Measurements from ENCODE around the gene RICTOR.

DNA sequence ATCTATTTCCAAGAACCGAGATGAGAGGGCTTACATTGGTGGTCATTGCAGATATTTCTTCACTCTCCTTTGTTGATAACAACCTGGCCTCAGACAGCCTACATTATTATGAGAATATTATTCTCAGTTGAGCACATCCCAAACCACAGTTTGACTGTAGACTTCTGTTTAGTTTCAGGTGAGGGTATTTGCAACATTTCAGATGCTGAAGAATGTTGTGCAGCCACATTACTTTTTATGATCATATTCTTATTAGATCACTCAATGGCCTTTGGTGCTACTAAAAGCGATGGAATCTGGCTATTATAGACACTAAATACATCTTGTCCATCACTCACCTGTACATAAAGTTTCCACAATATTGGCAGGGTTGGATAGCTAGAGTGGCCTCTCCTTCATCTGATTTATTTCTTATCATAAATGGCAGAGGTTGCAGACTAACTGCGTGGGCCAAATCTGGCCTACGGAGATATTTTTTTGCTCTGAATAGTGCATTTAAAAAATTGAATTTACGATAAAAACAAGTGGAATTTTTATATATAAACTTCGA is 26.2 kb upstream of the RICTOR start:
- no peak for TF ChIP-seq POLR2A (conservative IDR thresholded peaks at IDR 0.05)
- TF ChIP-seq ZNF766 (CRISPR knock-in tag; conservative IDR thresholded peaks at IDR 0.05): no peak
- no peak for TF ChIP-seq TCF7L2 (IDR thresholded peaks at IDR 0.05; ENCODE audit: low read depth, low read length)
